Testis (tissue), 2 donors: ENCODE data around the gene MOSPD3.

Source experiments
- POLR2A ChIP-seq: fragments of 450-650 bp; IDR thresholded peaks from one replicate; pipeline ENCODE4 v1.6.1; 2017; ENCODE audit warnings: antibody characterized with exemption, mild to moderate bottlenecking, moderate library complexity
- TF ChIP-seq, protein P1 (sequence below), 3 experiments: fragments of 450-650 bp in 2 of 3; fragments of 200-600 bp in 1 of 3; sonication (generic) in 1 of 3; IDR thresholded peaks; one replicate each; pipeline ENCODE4 v1.5.1; 2016 to 2019; ENCODE audit warnings: antibody characterized with exemption in 3 of 3, mild to moderate bottlenecking in 2 of 3, moderate library complexity in 1 of 3

DNA sequence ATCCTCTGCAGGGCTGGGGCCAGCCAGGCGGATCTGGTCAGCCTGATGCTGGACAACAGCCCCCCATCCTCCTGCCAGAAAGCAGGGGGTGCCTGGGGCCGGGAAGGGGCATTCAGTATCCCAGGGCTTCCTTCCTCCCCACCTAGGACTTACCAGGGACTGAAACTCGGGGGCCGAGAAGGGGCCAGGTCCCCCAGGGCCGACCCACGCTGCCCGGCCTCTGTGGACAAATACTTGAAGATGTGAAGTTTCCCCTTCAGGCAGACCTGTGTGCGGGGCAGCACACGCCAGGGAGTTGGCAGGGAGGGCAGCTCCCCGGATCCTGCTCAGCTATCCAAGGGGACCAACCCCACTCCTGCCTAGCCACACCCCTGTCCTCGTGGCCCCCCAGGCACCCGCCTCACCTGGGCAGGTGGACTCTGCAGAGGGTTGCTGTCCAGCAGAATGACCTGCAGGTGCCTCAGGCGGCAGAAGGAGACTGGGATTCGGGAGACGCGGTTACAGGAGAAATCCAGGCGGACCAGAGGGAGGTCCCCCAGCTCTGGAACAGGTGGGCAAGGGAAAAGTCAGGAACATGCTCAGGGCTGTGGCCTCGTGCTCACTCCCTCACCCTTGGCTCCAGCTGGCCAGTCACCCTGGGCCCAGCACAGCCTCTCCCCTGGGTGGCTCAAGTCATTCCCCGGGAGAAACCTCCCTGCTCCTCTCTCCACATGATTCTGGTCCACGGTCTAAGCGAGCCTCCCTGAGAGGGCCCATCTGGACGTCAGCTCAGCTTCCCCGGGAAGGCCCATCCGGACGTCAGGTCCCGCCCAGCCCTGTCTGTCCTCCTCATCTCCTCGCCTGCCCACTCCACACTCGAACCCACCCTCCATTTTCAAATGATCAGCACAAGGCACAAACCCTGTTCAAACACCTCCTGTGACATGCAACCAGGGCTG is 33.8 kb upstream of the MOSPD3 start:
- TF ChIP-seq, protein P1, sequence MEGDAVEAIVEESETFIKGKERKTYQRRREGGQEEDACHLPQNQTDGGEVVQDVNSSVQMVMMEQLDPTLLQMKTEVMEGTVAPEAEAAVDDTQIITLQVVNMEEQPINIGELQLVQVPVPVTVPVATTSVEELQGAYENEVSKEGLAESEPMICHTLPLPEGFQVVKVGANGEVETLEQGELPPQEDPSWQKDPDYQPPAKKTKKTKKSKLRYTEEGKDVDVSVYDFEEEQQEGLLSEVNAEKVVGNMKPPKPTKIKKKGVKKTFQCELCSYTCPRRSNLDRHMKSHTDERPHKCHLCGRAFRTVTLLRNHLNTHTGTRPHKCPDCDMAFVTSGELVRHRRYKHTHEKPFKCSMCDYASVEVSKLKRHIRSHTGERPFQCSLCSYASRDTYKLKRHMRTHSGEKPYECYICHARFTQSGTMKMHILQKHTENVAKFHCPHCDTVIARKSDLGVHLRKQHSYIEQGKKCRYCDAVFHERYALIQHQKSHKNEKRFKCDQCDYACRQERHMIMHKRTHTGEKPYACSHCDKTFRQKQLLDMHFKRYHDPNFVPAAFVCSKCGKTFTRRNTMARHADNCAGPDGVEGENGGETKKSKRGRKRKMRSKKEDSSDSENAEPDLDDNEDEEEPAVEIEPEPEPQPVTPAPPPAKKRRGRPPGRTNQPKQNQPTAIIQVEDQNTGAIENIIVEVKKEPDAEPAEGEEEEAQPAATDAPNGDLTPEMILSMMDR (IDR thresholded peaks at IDR 0.05): no peak
- TF ChIP-seq POLR2A: no peak
